Breast epithelium (tissue), 3 donors: Measurements from ENCODE around the gene GALNT7.

ENCODE experiments used
- CTCF ChIP-seq, 3 donors: fragments of 450-650 bp; IDR thresholded peaks; one replicate each; pipeline ENCODE4 v1.5.1; 2016 to 2017; ENCODE audit warnings: antibody characterized with exemption in 3 of 3, mild to moderate bottlenecking in 3 of 3, moderate library complexity in 3 of 3
- POLR2A ChIP-seq: fragments of 450-650 bp; IDR thresholded peaks from one replicate; pipeline ENCODE4 v1.6.1; 2016; ENCODE audit warnings: antibody characterized with exemption, mild to moderate bottlenecking, moderate library complexity

DNA sequence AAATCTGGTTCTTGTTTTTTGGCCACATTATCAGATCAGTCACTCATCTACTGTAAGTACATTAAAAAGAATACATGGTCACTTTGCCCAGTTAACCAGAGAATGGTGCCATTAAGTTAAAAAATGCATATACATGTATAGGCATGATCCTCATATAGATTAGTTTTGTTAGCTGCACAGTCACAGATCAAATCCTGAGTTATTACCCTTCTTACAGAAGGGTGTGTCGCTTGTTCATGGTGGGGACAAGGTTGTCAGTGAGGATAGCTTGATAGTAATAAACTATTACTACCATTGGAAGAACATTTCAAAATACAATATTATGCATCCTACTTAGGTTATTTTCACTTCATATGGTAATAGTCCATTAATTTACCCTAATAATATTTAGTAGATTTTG is 48.5 kb downstream of the GALNT7 start:
- no peak for TF ChIP-seq CTCF (IDR thresholded peaks at IDR 0.05)
- TF ChIP-seq POLR2A: no peak
